Liver (tissue), 9 donors: Measurements from ENCODE around the gene NKD2. TPM values are rescaled to one million over a fixed set of nuclear protein-coding genes. Genes with fewer than 3 reads are reported as not detected.
"Not testable (repeated sequence)": the region's sequence is repeated elsewhere in the genome, so short reads cannot be mapped to it uniquely, and the experiment has no call there.

Source experiments
- DNase-seq: peaks from one replicate; pipeline ENCODE4 v3.0.0-alpha.2; 2017; ENCODE audit warnings: low spot score
- H3K27ac ChIP-seq, 2 donors: one replicate each; pipeline ENCODE4 v1.7.0; 2013; ENCODE audit warnings: inconsistent platforms in 2 of 2, low read length in 2 of 2, control low read depth in 1 of 2, low read depth in 1 of 2, mild to moderate bottlenecking in 1 of 2
- H3K27me3 ChIP-seq, 4 donors: one replicate each; pipeline versions ENCODE4 v1.6.1 to v1.7.0; 2013; ENCODE audit warnings: low read length in 3 of 4, inconsistent platforms in 1 of 4, mild to moderate bottlenecking in 1 of 4, moderate library complexity in 1 of 4; ENCODE audit not compliant: control insufficient read depth in 4 of 4, insufficient read depth in 4 of 4
- H3K36me3 ChIP-seq, 4 donors: one replicate each; pipeline versions ENCODE4 v1.6.1 to v1.7.0; 2013; ENCODE audit warnings: low read length in 3 of 4, mild to moderate bottlenecking in 3 of 4, low read depth in 1 of 4, moderate library complexity in 1 of 4; ENCODE audit not compliant: control insufficient read depth in 4 of 4, insufficient read depth in 3 of 4
- H3K4me1 ChIP-seq, 4 donors: one replicate each; pipeline versions ENCODE4 v1.6.1 to v1.7.0; 2013; ENCODE audit warnings: low read length in 3 of 4, mild to moderate bottlenecking in 3 of 4, moderate library complexity in 1 of 4; ENCODE audit not compliant: control insufficient read depth in 4 of 4, insufficient read depth in 4 of 4
- H3K4me3 ChIP-seq, 3 donors: one replicate each; pipeline versions ENCODE4 v1.6.1 to v1.7.0; 2013; ENCODE audit warnings: low read length in 3 of 3, control low read depth in 1 of 3, low read depth in 1 of 3, mild to moderate bottlenecking in 1 of 3
- H3K9ac ChIP-seq, 2 donors: one replicate each; pipeline ENCODE4 v1.7.0; 2013; ENCODE audit warnings: low read length in 2 of 2, mild to moderate bottlenecking in 2 of 2, moderate library complexity in 2 of 2, control low read depth in 1 of 2, low read depth in 1 of 2
- H3K9me3 ChIP-seq, 4 donors: one replicate each; pipeline versions ENCODE4 v1.6.1 to v1.7.0; 2013; ENCODE audit warnings: low read length in 3 of 4; ENCODE audit not compliant: control insufficient read depth in 4 of 4
- EGR1 ChIP-seq, 2 donors: IDR thresholded peaks; 2 replicates each; pipeline ENCODE4 v1.6.1; 2016 to 2018; ENCODE audit warnings: antibody characterized with exemption in 2 of 2, low read depth in 2 of 2
- FOXA1 ChIP-seq: IDR thresholded peaks from 2 replicates; pipeline ENCODE4 v1.6.1; 2016; ENCODE audit warnings: antibody characterized with exemption
- FOXA2 ChIP-seq: IDR thresholded peaks from 2 replicates; pipeline ENCODE4 v1.6.1; 2016; ENCODE audit warnings: antibody characterized with exemption
- GABPA ChIP-seq, 2 donors: IDR thresholded peaks in 1 of 2; conservative IDR thresholded peaks in 1 of 2; 2 replicates each; pipeline ENCODE4 v1.6.1; 2016; ENCODE audit warnings: antibody characterized with exemption in 2 of 2, mild to moderate bottlenecking in 1 of 2, moderate library complexity in 1 of 2
- HNF4A ChIP-seq, 2 donors: conservative IDR thresholded peaks; 2 replicates each; pipeline ENCODE4 v1.6.1; 2016; ENCODE audit warnings: antibody characterized with exemption in 2 of 2, mild to moderate bottlenecking in 2 of 2
- HNF4G ChIP-seq: IDR thresholded peaks from 2 replicates; pipeline ENCODE4 v1.6.1; 2016; ENCODE audit warnings: antibody characterized with exemption
- JUND ChIP-seq, 2 donors: IDR thresholded peaks; 2 replicates each; pipeline ENCODE4 v1.6.1; 2016; ENCODE audit warnings: antibody characterized with exemption in 2 of 2
- NR2F2 ChIP-seq: IDR thresholded peaks from 2 replicates; pipeline ENCODE4 v1.6.1; 2016; ENCODE audit warnings: antibody characterized with exemption
- RAD21 ChIP-seq, 2 donors: IDR thresholded peaks; 2 replicates each; pipeline ENCODE4 v1.6.1; 2016; ENCODE audit warnings: antibody characterized with exemption in 2 of 2, mild to moderate bottlenecking in 2 of 2
- RXRA ChIP-seq, 2 donors: IDR thresholded peaks; 2 replicates each; pipeline ENCODE4 v1.6.1; 2017 to 2018; ENCODE audit warnings: antibody characterized with exemption in 2 of 2, mild to moderate bottlenecking in 1 of 2
- SP1 ChIP-seq: IDR thresholded peaks from 2 replicates; pipeline ENCODE4 v1.6.1; 2018; ENCODE audit warnings: antibody characterized with exemption, mild to moderate bottlenecking
- TAF1 ChIP-seq: conservative IDR thresholded peaks from 2 replicates; pipeline ENCODE4 v1.6.1; 2016; ENCODE audit warnings: antibody characterized with exemption, mild to moderate bottlenecking
- YY1 ChIP-seq: IDR thresholded peaks from 2 replicates; pipeline ENCODE4 v1.6.1; 2016; ENCODE audit warnings: antibody characterized with exemption, mild to moderate bottlenecking
- WGBS: extraction: QIAGEN DNeasy Blood & Tissue Kit; methylation state at CpG from one replicate; pipeline ENCODE4 v1.1.7; 2013; 5-methylcytosine and 5-hydroxymethylcytosine counted together
- polyA plus RNA-seq, 2 donors: library from polyadenylated mRNA; stranded (reverse) in 1 of 2; unstranded in 1 of 2; fragments of 200-250 nt in 1 of 2; fragments of >200 nt in 1 of 2; fragmentation: Nextera tagmentation in 1 of 2; extraction: Ambion mirVana in 1 of 2; gene quantifications; one replicate each; pipeline versions ENCODE4 v1.2.1 to v1.2.3, GENCODE V29; 2013 to 2015
- total RNA-seq, 2 donors: library from RNA; depleted of rRNA; stranded (reverse); fragments of >200 nt; gene quantifications; one replicate each; pipeline ENCODE4 v1.2.3, GENCODE V29; 2014
- TF ChIP-seq, protein P1 (sequence below): IDR thresholded peaks from 2 replicates; pipeline ENCODE4 v1.6.1; 2016; ENCODE audit warnings: antibody characterized with exemption, mild to moderate bottlenecking
- TF ChIP-seq, protein P2 (sequence below): IDR thresholded peaks from 2 replicates; pipeline ENCODE4 v1.6.1; 2016; ENCODE audit warnings: antibody characterized with exemption
- TF ChIP-seq, protein P3 (sequence below): IDR thresholded peaks from 2 replicates; pipeline ENCODE4 v1.6.1; 2016; ENCODE audit warnings: antibody characterized with exemption
- TF ChIP-seq, protein P4 (sequence below): IDR thresholded peaks from 2 replicates; pipeline ENCODE4 v1.6.1; 2016; ENCODE audit warnings: antibody characterized with exemption
- donor health status: healthy.
- donor health status: healthy.
- donor health status: healthy.
- donor health status: healthy.
- donor health status: healthy.

The NKD2 gene
- total and polyA plus RNA-seq, 4 donors, result 0.09 to 1.3 (median 0.42) TPM

DNA sequence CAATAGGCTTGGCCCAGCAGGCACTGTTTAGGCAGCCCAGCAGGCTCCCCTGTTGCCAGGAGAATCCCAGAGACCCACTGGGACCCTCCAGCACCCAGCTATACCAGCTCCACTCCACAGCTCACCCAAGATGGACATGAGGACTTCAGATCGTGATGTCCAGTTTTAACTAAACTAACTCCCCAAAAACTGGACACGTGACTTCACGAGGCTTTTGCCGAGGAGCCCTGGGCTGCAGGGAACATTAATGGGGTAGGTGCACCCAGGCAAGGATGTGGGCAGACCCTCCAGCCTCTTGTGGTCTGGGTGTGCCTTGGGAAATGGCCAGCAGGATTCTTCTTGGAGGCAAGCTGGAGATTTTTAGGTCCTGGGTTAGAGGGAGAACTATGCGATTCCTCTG is 8.9 kb upstream of the NKD2 start (continued):
- TF ChIP-seq, protein P1, sequence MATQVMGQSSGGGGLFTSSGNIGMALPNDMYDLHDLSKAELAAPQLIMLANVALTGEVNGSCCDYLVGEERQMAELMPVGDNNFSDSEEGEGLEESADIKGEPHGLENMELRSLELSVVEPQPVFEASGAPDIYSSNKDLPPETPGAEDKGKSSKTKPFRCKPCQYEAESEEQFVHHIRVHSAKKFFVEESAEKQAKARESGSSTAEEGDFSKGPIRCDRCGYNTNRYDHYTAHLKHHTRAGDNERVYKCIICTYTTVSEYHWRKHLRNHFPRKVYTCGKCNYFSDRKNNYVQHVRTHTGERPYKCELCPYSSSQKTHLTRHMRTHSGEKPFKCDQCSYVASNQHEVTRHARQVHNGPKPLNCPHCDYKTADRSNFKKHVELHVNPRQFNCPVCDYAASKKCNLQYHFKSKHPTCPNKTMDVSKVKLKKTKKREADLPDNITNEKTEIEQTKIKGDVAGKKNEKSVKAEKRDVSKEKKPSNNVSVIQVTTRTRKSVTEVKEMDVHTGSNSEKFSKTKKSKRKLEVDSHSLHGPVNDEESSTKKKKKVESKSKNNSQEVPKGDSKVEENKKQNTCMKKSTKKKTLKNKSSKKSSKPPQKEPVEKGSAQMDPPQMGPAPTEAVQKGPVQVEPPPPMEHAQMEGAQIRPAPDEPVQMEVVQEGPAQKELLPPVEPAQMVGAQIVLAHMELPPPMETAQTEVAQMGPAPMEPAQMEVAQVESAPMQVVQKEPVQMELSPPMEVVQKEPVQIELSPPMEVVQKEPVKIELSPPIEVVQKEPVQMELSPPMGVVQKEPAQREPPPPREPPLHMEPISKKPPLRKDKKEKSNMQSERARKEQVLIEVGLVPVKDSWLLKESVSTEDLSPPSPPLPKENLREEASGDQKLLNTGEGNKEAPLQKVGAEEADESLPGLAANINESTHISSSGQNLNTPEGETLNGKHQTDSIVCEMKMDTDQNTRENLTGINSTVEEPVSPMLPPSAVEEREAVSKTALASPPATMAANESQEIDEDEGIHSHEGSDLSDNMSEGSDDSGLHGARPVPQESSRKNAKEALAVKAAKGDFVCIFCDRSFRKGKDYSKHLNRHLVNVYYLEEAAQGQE, result no peak
- no peak for TF ChIP-seq HNF4G
- TF ChIP-seq YY1, result no peak
- no peak for TF ChIP-seq SP1
- no peak for TF ChIP-seq FOXA1
- no peak for TF ChIP-seq TAF1

DNA sequence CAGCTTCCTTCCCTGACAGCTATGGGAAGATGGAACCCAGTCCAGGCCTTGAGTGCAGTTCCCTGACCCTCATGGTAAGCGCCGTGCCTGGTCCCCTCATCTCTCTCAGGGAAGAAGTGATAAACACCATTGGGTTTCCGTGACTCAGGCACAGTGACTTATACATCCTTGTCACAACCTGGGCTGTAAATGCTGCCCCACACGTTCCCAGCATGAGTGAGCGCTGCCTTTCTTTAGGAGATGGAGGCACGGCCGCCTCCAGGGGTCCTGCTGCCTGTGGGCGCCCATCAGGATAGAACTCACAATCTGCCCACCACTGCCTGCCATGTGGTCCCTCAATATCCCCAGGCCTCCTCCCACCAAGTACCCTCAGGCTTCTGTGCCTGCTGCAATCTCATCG is 8.3 kb upstream of the NKD2 start:
- no peak for DNase-seq
- Histone ChIP-seq H3K27me3 (no peaks in the 10 kb centered on the region), H3K27ac (no peak overlapping the region), H3K9ac (no peak overlapping the region), H3K4me3 (no peak overlapping the region), H3K4me1 (peaks cover 0 to 10% (median 5%) of the 10 kb centered on the region in 4 donors), H3K9me3 (no peaks in the 10 kb centered on the region), H3K36me3 (no peaks in the 10 kb centered on the region)
- WGBS, result 77% methylated on average over 9 of the region's 9 CpGs
- TF ChIP-seq RAD21 (IDR thresholded peaks at IDR 0.05) (no peak), GABPA (IDR thresholded peaks at IDR 0.05 in 1 of 2, conservative IDR thresholded peaks at IDR 0.05 in 1 of 2) (no peak), NR2F2 (no peak), HNF4A (conservative IDR thresholded peaks at IDR 0.05) (no peak), YY1 (no peak), EGR1 (IDR thresholded peaks at IDR 0.05; ENCODE audit: low read depth in 2 of 2) (no peak), RXRA (IDR thresholded peaks at IDR 0.05) (no peak), TAF1 (no peak), JUND (IDR thresholded peaks at IDR 0.05) (no peak), SP1 (no peak), FOXA1 (no peak), FOXA2 (no peak)
- TF ChIP-seq, protein P2, sequence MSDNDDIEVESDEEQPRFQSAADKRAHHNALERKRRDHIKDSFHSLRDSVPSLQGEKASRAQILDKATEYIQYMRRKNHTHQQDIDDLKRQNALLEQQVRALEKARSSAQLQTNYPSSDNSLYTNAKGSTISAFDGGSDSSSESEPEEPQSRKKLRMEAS, result no peak
- TF ChIP-seq, protein P1, result no peak
- TF ChIP-seq, protein P3, sequence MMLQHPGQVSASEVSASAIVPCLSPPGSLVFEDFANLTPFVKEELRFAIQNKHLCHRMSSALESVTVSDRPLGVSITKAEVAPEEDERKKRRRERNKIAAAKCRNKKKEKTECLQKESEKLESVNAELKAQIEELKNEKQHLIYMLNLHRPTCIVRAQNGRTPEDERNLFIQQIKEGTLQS, result no peak
- TF ChIP-seq, protein P4, sequence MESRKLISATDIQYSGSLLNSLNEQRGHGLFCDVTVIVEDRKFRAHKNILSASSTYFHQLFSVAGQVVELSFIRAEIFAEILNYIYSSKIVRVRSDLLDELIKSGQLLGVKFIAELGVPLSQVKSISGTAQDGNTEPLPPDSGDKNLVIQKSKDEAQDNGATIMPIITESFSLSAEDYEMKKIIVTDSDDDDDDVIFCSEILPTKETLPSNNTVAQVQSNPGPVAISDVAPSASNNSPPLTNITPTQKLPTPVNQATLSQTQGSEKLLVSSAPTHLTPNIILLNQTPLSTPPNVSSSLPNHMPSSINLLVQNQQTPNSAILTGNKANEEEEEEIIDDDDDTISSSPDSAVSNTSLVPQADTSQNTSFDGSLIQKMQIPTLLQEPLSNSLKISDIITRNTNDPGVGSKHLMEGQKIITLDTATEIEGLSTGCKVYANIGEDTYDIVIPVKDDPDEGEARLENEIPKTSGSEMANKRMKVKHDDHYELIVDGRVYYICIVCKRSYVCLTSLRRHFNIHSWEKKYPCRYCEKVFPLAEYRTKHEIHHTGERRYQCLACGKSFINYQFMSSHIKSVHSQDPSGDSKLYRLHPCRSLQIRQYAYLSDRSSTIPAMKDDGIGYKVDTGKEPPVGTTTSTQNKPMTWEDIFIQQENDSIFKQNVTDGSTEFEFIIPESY, result no peak

DNA sequence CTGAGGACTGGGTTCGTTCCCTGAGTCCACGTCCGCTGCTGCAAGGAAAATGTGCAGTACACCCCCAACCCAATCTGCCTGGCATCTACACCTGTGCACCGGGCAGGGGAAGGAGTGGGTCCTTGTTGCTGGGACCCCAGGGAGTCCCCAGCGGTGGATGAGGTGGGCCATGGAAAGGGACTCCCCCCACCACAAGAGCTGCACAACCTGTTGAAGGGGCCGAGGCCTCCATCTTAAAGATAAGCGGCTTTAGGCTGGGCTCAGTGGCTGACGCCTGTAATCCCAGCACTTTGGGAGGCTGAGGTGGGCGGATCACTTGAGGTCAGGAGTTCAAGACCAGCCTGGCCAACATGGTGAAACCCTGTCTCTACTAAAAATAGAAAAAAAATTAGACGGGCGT is 7.8 kb upstream of the NKD2 start:
- H3K27me3 ChIP-seq, H3K9ac ChIP-seq, H3K9me3 ChIP-seq, H3K27ac ChIP-seq, H3K4me3 ChIP-seq, H3K36me3 ChIP-seq, DNase-seq: not testable (repeated sequence)
- 92% methylated on average over 11 of the region's 11 CpGs for WGBS
- peaks cover 0 to 12% (median 6%) of the 10 kb centered on the region in 4 donors for H3K4me1 ChIP-seq
